HS-5 (cell line): Measurements from ENCODE around the gene GON7.
"Not testable (repeated sequence)": the region's sequence is repeated elsewhere in the genome, so short reads cannot be mapped to it uniquely, and the experiment has no call there.

Experiments used
- DNase-seq: peaks from one replicate; pipeline ENCODE4 v3.0.0-alpha.2; 2012; ENCODE audit warnings: low read depth

GON7 gene

DNA sequence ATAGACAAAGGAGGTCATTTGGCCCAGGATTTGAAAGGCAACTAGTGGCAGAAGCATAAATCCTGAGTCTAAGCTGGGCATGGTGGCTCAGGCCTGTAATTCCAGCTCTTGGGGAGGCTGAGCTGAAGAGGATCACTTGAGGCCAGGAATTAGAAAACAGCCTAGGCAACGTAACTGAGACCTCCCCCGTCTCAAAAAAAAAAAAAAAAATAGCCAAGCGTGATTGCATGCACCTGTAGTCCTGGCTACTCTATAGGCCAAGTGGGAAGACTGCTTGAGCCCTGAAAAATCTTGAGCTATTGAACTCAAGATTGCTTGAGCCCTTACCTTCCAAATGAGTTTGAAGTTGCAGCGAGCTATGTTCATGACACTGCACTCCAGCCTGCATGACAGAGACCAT, 7.8 kb downstream of the GON7 start:
- no peak for DNase-seq

GRCh38 chr14:93195316-93195999, 11.4 kb downstream of the GON7 start:
- DNase-seq, result no peak

GRCh38 chr14:93186956-93187355, 19.9 kb downstream of the GON7 start:
- DNase-seq, result no peak

- DNase-seq, result no peak
Observed at GRCh38 chr14:93186466-93186865, 20.4 kb downstream of the GON7 start.

GRCh38 chr14:93185349-93185720, 21.5 kb downstream of the GON7 start:
- DNase-seq, result no peak

- no peak for DNase-seq
Observed at GRCh38 chr14:93184391-93185348, 22.2 kb downstream of the GON7 start, which contains the start of the genes LYSET and MOAP1. TSS of gene LYSET (plus strand) at chr14:93185317. CDS start at chr14:93185406, 89 bp downstream. TSS of gene MOAP1 (minus strand) at chr14:93184897. CDS start at chr14:93184242, 655 bp downstream.

DNA sequence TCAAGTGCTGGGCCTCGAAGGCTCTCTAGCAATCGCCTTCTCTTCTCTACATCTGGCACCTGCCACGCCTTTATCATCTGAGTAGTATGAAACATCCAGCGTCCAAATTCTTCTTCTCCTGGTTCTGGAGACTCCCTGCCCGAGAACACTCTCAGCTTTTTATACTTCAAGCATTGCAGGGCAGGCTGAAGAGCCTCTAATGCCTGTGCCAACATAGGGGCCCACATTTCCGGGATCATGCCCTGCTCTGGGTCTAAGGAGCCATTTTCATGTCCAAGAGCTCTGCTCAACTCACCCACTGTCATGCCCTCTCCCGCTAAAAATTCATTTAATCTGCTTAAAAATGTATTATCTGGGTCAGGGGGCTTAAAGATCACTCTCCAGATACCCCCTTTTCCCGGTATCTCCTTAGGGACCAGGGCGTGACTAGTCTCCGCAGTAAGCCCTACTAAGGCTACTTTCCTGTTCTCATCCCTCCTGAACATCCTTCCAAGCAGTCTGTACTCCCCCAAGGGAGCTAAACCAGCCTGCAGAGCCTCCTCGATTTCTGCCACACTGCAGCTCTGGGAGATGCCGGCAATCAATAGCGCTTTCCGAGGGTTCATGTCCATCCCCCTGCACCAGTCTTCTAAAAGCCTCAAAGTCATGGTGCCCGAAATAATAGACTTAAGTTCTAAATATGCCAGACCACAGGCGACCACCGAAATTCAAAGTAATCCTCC, 23.1 kb downstream of the GON7 start:
- DNase-seq, result no peak

GRCh38 chr14:93175492-93175891, 31.4 kb downstream of the GON7 start:
- DNase-seq, result no peak

DNA sequence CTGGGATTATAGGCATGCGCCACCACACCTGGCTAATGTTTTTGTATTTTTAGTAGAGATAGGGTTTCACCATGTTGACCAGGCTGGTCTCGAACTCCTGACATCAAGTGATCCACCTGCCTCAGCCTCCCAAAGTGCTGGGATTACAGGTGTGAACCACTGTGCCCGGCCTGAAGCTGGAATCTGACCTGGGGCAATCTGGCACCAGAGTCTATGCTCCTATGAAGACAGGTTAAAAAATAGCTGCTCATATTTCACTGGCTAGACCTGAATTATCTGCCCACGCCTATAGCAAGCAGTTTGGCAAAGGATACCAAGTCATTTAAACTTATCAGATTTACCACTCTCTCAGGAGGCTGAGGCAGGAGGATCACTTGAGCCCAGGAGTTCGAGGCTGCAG, 32.1 kb downstream of the GON7 start:
- DNase-seq, result not testable (repeated sequence)

GRCh38 chr14:93173943-93174395, 32.9 kb downstream of the GON7 start:
- DNase-seq, result no peak

DNA sequence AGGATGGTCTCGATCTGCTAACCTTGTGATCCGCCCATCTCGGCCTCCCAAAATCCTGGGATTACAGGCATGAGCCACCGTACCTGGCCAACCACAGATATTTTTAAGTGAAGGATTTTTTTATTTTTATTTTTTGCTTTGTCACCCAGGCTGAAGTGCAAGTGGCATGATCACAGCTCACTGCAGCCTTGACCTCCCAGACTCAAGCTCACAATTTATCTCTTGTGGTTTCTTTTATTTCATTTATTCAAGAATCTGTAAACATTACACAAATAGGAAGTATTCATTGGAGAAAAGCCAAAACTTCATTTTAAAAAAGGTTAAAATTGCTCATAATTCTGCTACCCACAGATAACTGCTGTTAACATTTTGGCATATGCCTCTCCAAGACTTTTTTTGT, 35.5 kb downstream of the GON7 start:
- no peak for DNase-seq

DNA sequence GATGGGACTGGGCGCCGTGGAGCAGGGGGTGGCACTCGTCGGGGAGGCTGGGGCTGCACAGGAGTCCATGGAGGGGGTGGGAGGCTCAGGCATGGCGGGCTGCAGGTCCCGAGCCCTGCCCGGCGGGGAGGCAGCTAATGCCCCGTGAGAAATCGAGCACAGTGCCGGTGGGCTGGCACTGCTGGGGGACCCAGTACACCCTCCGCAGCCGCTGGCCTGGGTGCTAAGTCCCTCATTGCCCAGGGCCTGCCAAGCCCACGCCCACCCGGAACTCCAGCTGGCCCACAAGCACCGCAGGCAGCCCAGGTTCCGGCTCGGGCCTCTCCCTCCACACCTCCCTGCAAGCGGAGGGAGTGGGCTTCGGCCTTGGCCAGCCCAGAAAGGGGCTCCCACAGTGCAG, 36.7 kb downstream of the GON7 start:
- DNase-seq, result not testable (repeated sequence)

GRCh38 chr14:93169619-93170018, 37.2 kb downstream of the GON7 start:
- not testable (repeated sequence) for DNase-seq

- not testable (repeated sequence) for DNase-seq
Observed at GRCh38 chr14:93168610-93169009, 38.3 kb downstream of the GON7 start.

DNA sequence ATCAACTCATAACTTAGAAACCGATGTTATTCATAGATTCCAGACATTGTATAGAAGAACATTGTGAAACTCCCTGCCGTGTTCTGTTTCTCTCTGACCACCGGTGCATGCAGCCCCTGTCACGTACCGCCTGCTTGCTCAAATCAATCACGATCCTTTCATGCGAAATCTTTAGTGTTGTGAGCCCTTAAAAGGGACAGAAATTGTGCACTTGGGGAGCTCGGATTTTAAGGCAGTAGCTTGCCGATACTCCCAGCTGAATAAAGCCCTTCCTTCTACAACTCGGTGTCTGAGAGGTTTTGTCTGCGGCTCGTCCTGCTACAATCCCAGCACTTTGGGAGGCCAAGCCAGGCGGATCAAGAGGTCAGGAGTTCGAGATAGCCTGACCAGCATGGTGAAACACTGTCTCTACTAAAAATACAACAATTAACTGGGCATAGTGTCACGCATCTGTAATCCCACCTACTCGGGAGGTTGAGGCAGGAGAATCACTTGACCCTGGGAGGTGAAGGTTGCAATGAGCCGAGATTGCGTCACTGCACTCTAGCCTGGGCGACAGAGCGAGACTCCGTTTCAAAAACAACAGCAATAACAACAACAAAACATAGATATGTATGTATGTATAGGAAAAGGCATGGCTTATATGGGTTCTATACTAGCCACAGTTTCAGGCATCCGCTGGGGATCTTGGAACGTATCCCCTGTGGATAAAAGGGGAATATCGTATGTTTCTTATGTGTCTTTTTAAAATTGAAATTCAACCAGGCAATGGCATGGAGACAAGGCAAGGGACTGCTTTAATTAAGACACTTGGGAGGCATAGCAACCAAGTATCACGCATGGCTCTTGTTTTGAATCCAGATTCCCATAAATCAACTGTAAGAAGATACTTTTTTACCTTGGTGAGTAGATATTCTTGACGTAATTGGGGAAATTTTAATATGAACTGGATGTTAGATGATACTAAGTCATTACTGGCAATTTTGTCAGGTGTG, 41.3 kb downstream of the GON7 start:
- DNase-seq, result not testable (repeated sequence)

DNA sequence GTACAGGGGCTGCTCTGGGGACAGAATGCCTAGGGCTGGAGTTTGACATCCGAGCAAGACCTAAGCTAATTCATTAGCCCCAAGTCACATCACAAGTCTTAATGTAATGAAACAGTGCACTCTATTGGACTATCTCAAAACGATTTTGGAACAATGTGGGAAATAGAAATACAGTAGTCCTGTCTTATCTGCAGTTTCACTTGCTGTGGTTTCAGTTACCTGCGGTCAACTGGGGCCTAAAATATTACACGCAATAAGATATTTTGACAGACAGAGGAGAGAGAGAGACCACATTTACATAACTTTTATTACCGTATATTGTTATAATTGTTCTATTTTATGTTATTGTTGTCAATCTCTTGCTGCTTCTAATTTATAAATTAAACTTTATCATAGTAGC, 43.3 kb downstream of the GON7 start:
- DNase-seq, result no peak

DNA sequence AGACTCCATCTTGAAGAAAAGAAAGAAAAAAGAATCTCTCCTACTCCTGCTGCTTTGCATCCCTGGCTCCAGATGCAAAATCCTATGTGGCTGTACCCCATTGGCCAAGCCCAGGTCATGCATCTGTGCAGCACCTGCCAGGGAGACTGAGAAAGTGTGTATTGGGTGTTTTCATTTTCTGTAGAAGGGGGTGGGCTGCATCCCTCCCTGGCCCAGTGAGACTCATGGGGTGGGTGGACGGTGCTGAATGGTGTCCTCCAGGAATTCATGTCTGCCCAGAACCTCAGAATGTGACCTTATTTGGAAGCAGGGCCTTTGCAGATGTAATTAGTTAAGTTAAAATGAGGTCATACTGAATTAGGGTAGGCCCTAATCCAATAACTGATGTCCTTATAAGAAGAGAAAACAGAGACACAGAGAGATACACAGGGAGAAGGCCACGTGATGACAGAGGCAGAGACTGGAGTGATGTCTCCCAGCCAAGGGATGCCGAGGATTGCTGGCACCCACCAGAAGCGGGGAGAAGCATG, 45.4 kb downstream of the GON7 start:
- DNase-seq, result no peak

- DNase-seq, result no peak
Observed at GRCh38 chr14:93160353-93160801, 46.5 kb downstream of the GON7 start.

GRCh38 chr14:93159625-93160352, 47.1 kb downstream of the GON7 start:
- DNase-seq, result not testable (repeated sequence)

DNA sequence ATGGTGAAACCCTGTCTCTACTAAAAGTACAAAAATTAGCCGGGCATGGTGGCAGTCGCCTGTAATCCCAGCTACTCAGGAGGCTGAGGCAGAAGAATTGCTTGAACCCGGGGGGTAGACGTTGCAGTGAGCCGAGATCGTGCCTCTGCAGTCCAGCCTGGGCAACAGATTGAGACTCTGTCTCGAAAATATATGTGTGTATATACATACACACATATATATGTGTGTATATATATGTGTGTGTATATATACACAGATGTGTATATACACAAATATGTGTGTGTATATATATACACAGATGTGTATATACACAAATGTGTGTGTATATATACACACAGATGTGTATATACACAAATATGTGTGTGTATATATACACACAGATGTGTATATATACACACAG, 48.5 kb downstream of the GON7 start:
- not testable (repeated sequence) for DNase-seq
